Measurements from ENCODE around the gene MORC2.

MORC2 gene

DNA sequence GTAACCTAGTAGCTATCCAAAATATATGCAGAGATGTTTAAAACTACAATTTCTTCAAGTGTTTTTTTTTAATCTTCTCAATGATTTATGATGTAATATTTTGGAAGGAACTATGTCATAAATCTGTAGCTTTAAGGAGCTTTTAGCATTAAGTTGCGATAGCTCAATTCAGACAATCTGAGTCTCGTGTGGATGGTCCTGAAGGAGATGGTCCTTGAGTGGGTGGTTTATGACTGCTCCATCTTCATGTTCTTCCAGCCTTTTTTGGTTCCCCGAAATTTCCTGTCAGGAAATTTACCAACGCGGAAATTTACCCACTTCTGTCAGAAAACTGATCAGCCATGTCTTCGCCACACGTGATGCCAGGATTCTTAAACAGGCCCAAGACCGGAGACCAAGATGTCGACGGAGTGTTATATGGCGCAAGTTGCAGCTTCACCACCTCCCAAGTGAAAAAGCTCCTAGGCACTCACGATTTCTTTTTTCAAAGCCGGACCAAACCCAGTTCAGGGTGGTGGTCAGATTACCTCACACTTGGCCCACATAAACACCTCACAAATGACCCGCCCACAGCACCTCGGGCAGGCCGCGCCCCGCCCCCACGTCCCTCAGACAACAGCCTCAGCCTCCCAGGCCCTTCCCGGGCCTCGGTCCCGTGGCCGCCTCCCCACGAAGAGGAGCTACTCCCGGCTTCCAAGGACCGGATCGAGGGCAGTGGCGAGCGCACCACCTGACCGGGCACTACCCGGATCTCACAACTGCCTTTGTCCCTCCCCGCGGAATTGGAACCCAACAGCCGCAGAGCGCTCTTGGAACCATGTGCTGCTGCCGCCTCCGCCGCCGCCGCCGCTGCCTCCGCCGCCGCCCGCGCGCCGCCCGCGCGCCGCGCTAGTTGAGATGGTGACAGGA is at the start of gene MORC2:
Gene MORC2, minus strand, starts transcription at position 760 of the 909 bp plus-strand sequence. CDS start 885 bp downstream, outside the sequence.
- Histone ChIP-seq H3K79me2 (ENCODE audit: insufficient read depth, low read length) (peaks cover 29% of the 10 kb centered on the region), H3K4me1 (ENCODE audit: insufficient read depth, low read length, severe bottlenecking) (peaks cover 21% of the 10 kb centered on the region)

DNA sequence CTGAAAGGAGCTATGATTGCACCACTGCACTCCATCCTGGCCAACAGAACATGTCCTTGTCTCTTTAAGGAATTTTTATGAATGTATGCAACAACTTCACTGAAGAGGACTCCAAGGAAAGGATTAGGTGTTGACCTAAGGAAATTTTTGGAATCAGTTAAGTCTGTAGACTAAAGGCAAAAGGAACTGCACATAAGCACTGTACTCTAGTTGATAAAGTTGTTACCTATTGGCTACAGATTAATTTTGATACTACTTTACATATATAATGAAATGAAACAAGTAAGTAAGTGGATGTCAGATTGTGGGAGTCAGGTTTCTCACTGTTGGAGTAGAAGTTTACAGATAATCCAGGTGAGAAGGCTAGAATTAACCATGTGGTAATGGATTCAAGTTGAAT is 37.0 kb upstream of the MORC2 start:
- TF ChIP-seq, protein P1, sequence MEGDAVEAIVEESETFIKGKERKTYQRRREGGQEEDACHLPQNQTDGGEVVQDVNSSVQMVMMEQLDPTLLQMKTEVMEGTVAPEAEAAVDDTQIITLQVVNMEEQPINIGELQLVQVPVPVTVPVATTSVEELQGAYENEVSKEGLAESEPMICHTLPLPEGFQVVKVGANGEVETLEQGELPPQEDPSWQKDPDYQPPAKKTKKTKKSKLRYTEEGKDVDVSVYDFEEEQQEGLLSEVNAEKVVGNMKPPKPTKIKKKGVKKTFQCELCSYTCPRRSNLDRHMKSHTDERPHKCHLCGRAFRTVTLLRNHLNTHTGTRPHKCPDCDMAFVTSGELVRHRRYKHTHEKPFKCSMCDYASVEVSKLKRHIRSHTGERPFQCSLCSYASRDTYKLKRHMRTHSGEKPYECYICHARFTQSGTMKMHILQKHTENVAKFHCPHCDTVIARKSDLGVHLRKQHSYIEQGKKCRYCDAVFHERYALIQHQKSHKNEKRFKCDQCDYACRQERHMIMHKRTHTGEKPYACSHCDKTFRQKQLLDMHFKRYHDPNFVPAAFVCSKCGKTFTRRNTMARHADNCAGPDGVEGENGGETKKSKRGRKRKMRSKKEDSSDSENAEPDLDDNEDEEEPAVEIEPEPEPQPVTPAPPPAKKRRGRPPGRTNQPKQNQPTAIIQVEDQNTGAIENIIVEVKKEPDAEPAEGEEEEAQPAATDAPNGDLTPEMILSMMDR (IDR thresholded peaks at IDR 0.05; ENCODE audit: low read length) = no peak
- no peak for TF ChIP-seq EZH2 (IDR thresholded peaks at IDR 0.05; ENCODE audit: borderline replicate concordance, low read length)
- no peaks in the 10 kb centered on the region for H3K4me1 ChIP-seq (ENCODE audit: insufficient read depth, low read length, severe bottlenecking)
- H3K27me3 ChIP-seq (ENCODE audit: insufficient read depth, low read length) = no peaks in the 10 kb centered on the region
- no peak overlapping the region for H3K4me2 ChIP-seq (ENCODE audit: low read length)
- H2AFZ ChIP-seq (ENCODE audit: low read length) = no peak overlapping the region
- H3K27ac ChIP-seq (ENCODE audit: low read depth, low read length, poor library complexity, severe bottlenecking) = no peak overlapping the region
- no peaks in the 10 kb centered on the region for H3F3A ChIP-seq (ENCODE audit: insufficient read depth, low read length)
- H4K20me1 ChIP-seq (ENCODE audit: insufficient read depth, low read length) = no peaks in the 10 kb centered on the region
- no peaks in the 10 kb centered on the region for H3K9me2 ChIP-seq (ENCODE audit: low read depth, low read length)
- H3K79me2 ChIP-seq (ENCODE audit: insufficient read depth, low read length) = no peaks in the 10 kb centered on the region
- H3K9ac ChIP-seq (ENCODE audit: low read length) = no peak overlapping the region
- peaks cover 5% of the 10 kb centered on the region for H3K9me3 ChIP-seq (ENCODE audit: low read length)
- H3K36me3 ChIP-seq (ENCODE audit: insufficient read depth, low read length) = no peaks in the 10 kb centered on the region
- no peak overlapping the region for H3K4me3 ChIP-seq (ENCODE audit: low read depth, low read length, poor library complexity, severe bottlenecking)

More for the DNA sequence above, at the start of gene MORC2:
- TF ChIP-seq EZH2 (IDR thresholded peaks at IDR 0.05; ENCODE audit: borderline replicate concordance, low read length) = no peak
- TF ChIP-seq, protein P1 (IDR thresholded peaks at IDR 0.05; ENCODE audit: low read length) = no peak
- H3K9ac ChIP-seq (ENCODE audit: low read length) = peak within 1 kb of the TSS; percentile 73
- no peaks in the 10 kb centered on the region for H3K27me3 ChIP-seq (ENCODE audit: insufficient read depth, low read length)
- H3K9me2 ChIP-seq (ENCODE audit: low read depth, low read length) = no peaks in the 10 kb centered on the region
- no peaks in the 10 kb centered on the region for H4K20me1 ChIP-seq (ENCODE audit: insufficient read depth, low read length)
- peak within 1 kb of the TSS; percentile 72 for H3K27ac ChIP-seq (ENCODE audit: low read depth, low read length, poor library complexity, severe bottlenecking)
- H3K9me3 ChIP-seq (ENCODE audit: low read length) = peaks cover 42% of the 10 kb centered on the region
- H3K4me2 ChIP-seq (ENCODE audit: low read length) = peak within 1 kb of the TSS; percentile 82
- peak within 1 kb of the TSS; percentile 75 for H3K4me3 ChIP-seq (ENCODE audit: low read depth, low read length, poor library complexity, severe bottlenecking)
- peaks cover 66% of the 10 kb centered on the region for H3K36me3 ChIP-seq (ENCODE audit: insufficient read depth, low read length)
- H3F3A ChIP-seq (ENCODE audit: insufficient read depth, low read length) = no peaks in the 10 kb centered on the region
- no peak within 1 kb of the TSS for H2AFZ ChIP-seq (ENCODE audit: low read length)

DNA sequence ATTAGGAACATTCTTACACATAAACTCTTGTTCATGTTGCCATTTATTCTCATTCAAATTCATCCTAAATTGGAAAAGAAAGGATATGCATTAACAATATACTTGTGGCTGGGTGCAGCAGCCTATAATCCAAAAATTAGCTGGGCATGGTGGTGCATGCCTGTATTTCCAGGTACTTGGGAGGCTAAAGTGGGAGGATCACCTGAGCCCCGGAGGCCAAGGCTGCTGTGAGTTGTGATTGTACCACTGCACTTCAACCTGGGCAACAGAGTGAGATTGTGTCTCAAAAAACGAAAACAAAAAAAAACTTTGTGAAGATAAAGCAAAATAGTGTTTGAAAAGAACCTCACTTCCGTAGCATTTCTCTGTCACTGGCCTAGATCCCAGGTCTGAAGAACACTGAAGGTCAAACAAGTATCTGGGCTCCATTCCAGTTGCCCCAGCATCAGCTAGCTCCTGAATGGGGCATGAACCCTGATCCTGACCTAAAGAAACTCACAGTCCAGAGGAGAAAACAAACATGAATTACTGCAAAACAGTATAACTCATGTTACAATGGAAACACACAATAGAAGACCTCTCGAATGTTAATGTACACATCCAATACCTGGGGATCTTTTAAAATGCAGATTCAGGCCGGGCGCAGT is 32.7 kb upstream of the MORC2 start:
- Histone ChIP-seq H3F3A (ENCODE audit: insufficient read depth, low read length) (no peaks in the 10 kb centered on the region), H3K27ac (ENCODE audit: low read depth, low read length, poor library complexity, severe bottlenecking) (no peak overlapping the region), H3K4me2 (ENCODE audit: low read length) (no peak overlapping the region), H4K20me1 (ENCODE audit: insufficient read depth, low read length) (no peaks in the 10 kb centered on the region), H3K36me3 (ENCODE audit: insufficient read depth, low read length) (no peaks in the 10 kb centered on the region), H3K9me3 (ENCODE audit: low read length) (peaks cover 5% of the 10 kb centered on the region), H3K27me3 (ENCODE audit: insufficient read depth, low read length) (no peaks in the 10 kb centered on the region), H3K79me2 (ENCODE audit: insufficient read depth, low read length) (no peaks in the 10 kb centered on the region), H3K4me1 (ENCODE audit: insufficient read depth, low read length, severe bottlenecking) (no peaks in the 10 kb centered on the region), H3K4me3 (ENCODE audit: low read depth, low read length, poor library complexity, severe bottlenecking) (no peak overlapping the region), H2AFZ (ENCODE audit: low read length) (no peak overlapping the region), H3K9ac (ENCODE audit: low read length) (no peak overlapping the region), H3K9me2 (ENCODE audit: low read depth, low read length) (no peaks in the 10 kb centered on the region)
- TF ChIP-seq EZH2 (IDR thresholded peaks at IDR 0.05; ENCODE audit: borderline replicate concordance, low read length) = no peak
- TF ChIP-seq, protein P1 (IDR thresholded peaks at IDR 0.05; ENCODE audit: low read length) = no peak

All from OCI-LY1 (cell line).